Fibroblast of pulmonary artery (primary cell): ENCODE results near the gene RARA.
"Not testable (repeated sequence)": the region's sequence is repeated elsewhere in the genome, so short reads cannot be mapped to it uniquely, and the experiment has no call there.

Source experiments
- DNase-seq: peaks from one replicate; pipeline ENCODE4 v3.0.0-alpha.2; 2010; ENCODE audit warnings: low read depth
- H3K4me3 ChIP-seq: replicated peaks from 2 replicates; pipeline ENCODE4 v1.5.1; 2011; ENCODE audit warnings: low read depth, mild to moderate bottlenecking, control low read depth, low read length, moderate library complexity
- TF ChIP-seq, protein P1 (sequence below): IDR thresholded peaks from 2 replicates; pipeline ENCODE4 v1.5.1; 2011; ENCODE audit warnings: mild to moderate bottlenecking, control low read depth, low read length, inconsistent platforms; ENCODE audit errors: missing control alignments

The RARA gene

DNA sequence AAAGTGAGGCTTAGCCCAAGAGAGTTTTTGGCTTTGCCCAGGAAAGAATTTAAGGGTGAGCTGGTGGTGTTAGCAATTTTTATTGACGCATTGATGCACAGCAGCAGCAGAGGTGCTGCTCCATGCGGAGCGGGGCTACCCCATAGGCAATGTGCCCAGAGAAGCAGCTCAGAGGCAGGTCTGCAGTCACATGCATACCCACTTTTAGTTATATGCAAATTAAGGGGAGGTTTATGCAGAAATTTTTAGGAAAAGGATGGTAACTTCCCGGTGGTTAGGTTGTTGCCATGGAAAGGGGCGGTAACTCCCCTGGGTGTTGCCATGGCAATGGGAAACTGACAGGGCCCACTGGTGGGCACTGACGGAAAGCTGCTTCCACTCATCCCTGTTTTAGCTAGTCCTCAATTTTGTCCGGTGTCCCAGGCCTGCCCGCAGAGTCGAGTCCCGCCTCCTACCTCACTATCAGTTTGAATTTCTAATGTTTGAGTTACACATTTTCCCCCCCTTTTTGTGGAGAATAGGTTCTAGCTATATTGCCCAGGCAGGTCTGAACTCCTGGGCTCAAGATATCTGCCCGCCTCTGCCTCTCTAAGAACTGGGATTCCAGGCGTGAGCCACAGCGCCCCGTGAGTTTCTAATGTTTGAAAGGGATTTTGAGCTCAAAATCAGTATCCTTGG lies 66.0 kb downstream of the RARA start:
- no peak for DNase-seq
- TF ChIP-seq, protein P1, sequence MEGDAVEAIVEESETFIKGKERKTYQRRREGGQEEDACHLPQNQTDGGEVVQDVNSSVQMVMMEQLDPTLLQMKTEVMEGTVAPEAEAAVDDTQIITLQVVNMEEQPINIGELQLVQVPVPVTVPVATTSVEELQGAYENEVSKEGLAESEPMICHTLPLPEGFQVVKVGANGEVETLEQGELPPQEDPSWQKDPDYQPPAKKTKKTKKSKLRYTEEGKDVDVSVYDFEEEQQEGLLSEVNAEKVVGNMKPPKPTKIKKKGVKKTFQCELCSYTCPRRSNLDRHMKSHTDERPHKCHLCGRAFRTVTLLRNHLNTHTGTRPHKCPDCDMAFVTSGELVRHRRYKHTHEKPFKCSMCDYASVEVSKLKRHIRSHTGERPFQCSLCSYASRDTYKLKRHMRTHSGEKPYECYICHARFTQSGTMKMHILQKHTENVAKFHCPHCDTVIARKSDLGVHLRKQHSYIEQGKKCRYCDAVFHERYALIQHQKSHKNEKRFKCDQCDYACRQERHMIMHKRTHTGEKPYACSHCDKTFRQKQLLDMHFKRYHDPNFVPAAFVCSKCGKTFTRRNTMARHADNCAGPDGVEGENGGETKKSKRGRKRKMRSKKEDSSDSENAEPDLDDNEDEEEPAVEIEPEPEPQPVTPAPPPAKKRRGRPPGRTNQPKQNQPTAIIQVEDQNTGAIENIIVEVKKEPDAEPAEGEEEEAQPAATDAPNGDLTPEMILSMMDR = no peak
- no peak overlapping the region for H3K4me3 ChIP-seq

DNA sequence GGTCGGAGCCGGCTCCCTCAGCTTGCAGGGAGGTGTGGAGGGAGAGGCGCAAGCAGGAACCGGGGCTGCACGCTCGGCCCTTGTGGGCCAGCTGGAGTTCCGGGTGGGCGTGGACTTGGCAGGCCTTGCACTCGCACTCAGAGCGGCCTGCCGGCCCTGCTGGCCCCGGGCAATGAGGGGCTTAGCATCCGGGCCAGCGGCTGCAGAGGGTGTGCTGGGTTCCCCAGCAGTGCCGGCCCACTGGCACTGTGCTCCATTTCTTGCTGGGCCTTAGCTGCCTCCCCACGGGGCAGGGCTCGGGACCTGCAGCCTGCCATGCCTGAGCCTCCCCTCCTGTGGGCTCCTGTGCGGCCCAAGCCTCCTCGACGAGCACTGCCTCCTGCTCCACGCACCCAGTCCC lies 66.8 kb downstream of the RARA start:
- not testable (repeated sequence) for DNase-seq, H3K4me3 ChIP-seq

DNA sequence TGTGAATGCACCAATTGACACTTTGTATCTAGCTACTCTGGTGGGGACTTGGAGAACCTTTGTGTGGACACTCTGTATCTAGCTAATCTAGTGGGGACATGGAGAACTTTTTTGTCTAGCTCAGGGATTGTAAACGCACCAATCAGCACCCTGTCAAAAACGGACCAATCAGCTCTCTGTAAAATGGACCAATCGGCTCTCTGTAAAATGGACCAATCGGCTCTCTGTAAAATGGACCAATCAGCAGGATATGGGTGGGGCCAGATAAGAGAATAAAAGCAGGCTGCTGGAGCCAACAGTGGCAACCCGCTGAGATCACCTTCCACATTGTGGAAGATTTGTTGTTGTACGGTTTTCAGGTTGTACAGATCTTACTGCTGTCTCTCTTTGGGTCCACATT lies 67.6 kb downstream of the RARA start:
- H3K4me3 ChIP-seq, DNase-seq: not testable (repeated sequence)

DNA sequence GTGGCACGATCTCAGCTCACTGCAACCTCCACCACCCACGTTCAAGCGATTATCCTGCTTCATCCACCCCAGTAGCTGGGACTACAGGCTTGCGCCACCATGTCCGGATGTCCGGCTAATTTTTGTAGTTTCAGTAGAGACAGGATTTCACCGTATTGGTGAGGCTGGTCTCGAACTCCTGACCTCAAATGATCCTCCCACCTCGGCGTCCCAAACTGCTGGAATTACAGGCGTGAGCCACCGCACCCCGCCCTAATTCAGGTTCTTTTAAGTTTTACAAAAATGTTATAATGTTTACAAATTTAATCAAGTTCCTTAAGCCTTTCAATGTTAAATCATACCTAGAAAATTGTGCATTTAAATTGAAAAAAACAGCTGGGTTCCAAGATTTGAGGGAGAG lies 68.9 kb downstream of the RARA start:
- no peak overlapping the region for H3K4me3 ChIP-seq
- no peak for DNase-seq
- TF ChIP-seq, protein P1 = no peak

DNA sequence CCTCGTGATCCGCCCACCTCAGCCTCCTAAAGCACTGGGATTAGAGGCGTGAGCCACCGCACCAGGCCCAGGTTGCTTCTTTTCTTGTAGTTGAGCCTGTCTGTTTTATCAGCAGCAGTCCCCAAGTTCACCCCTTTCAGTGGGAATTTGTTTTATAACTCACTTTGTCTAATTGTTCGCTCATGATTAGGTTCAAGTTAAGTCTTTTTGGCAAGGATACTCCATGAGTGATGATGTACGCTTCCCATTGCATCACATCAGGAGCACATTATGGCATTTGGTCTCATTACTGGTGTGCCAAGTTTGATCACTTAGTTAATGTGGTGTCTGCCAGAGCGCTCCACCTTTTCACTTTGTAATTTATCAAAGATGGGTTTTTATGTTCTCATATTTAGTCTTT lies 70.0 kb downstream of the RARA start:
- no peak overlapping the region for H3K4me3 ChIP-seq
- TF ChIP-seq, protein P1 = no peak
- DNase-seq = no peak

DNA sequence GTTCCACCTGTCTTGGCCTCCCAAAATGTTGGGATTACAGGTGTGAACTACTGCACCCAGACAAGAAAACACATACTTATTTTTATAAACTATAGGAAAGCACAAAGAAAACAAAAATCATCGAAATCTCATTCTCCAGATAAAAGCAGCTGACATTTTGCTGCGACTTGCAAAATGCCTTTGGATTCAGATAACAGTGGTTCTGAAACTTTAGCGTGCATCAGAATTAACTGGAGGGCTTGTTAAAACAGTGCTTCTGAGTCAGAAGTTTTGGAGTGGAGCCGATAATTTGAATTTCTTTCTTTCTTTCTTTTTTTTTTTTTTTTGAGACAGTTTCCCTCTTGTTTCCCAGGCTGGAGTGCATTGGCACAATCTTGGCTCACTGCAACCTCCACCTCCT lies 73.3 kb downstream of the RARA start:
- H3K4me3 ChIP-seq = no peak overlapping the region
- DNase-seq = no peak
- TF ChIP-seq, protein P1 = no peak

GRCh38 chr17:40386555-40386954 lies 77.6 kb downstream of the RARA start:
- DNase-seq, H3K4me3 ChIP-seq: not testable (repeated sequence)

- TF ChIP-seq, protein P1 = peak; percentile 59
- peak; percentile 80 for DNase-seq
- no peak overlapping the region for H3K4me3 ChIP-seq
Measured at GRCh38 chr17:40399185-40399584, 90.2 kb downstream of the RARA start.
